Prostate gland (tissue), 2 donors: Measurements from ENCODE around the gene CTRB1. TPM values are rescaled to one million over a fixed set of nuclear protein-coding genes. Genes with fewer than 3 reads are reported as not detected.
A peak's percentile ranks its signal among the peaks of the same experiment; 100 is the strongest.
"Not testable (repeated sequence)": the region's sequence is repeated elsewhere in the genome, so short reads cannot be mapped to it uniquely, and the experiment has no call there.

Experiments
- DNase-seq: peaks from one replicate; pipeline ENCODE4 v3.0.0-alpha.2; 2019; ENCODE audit warnings: low spot score
- H3K27ac ChIP-seq, 2 donors: fragments of 200-600 bp; sonication (generic); 2 replicates each; pipeline ENCODE4 v1.5.1; 2017 to 2019
- H3K27me3 ChIP-seq: fragments of 200-600 bp; sonication (generic); replicated peaks from 2 replicates; pipeline ENCODE4 v1.5.1; 2019; ENCODE audit not compliant: insufficient read depth
- H3K36me3 ChIP-seq, 2 donors: fragments of 200-600 bp; sonication (generic); 1 replicate in 1 of 2; 2 replicates in 1 of 2; pipeline versions ENCODE4 v1.5.1 to v1.8.1; 2017 to 2019
- H3K4me1 ChIP-seq: fragments of 200-600 bp; sonication (generic); replicated peaks from 2 replicates; pipeline ENCODE4 v1.5.1; 2019
- H3K4me3 ChIP-seq, 2 donors: fragments of 200-600 bp; sonication (generic); 2 replicates each; pipeline ENCODE4 v1.5.1; 2017 to 2019
- H3K9me3 ChIP-seq: fragments of 200-600 bp; sonication (generic); 2 replicates; pipeline ENCODE4 v1.5.1; 2017
- CTCF ChIP-seq, 4 experiments: fragments of 200-600 bp in 2 of 4; fragments of 450-650 bp in 2 of 4; sonication (generic) in 2 of 4; IDR thresholded peaks; 1 replicate in 3 of 4; 2 replicates in 1 of 4; pipeline ENCODE4 v1.5.1; 2016 to 2019; ENCODE audit warnings: antibody characterized with exemption in 4 of 4, mild to moderate bottlenecking in 2 of 4, moderate library complexity in 2 of 4
- POLR2A ChIP-seq: fragments of 450-650 bp; IDR thresholded peaks from one replicate; pipeline ENCODE4 v1.6.1; 2016; ENCODE audit warnings: antibody characterized with exemption, mild to moderate bottlenecking
- POLR2AphosphoS5 ChIP-seq: sonication (generic); formaldehyde crosslinking; IDR thresholded peaks from one replicate; pipeline ENCODE4 v1.6.1; 2017; ENCODE audit warnings: antibody characterized with exemption
- WGBS: methylation state at CpG from one replicate; pipeline ENCODE4 v1.1.5; 2018; 5-methylcytosine and 5-hydroxymethylcytosine counted together
- intact Hi-C: fragments of 100-400 bp; cut with DNase I; formaldehyde crosslinking; loops from one replicate; pipeline ENCODE4 v1.14.2; 2022
- total RNA-seq, 2 donors: library from RNA; depleted of rRNA; stranded (reverse); fragments of >200 nt; gene quantifications; one replicate each; pipeline ENCODE4 v1.1.0, GENCODE V29; 2016

The CTRB1 gene
- total RNA-seq, 2 donors from 2014 or later = 7.0 TPM; not detected in 1

GRCh38 chr16:75238853-75239541, 20.2 kb downstream of the CTRB1 start:
- Histone ChIP-seq H3K4me1 (peaks cover 23% of the 10 kb centered on the region), H3K36me3 (peaks cover 5 to 19% of the 10 kb centered on the region in 2 donors)
- WGBS = 10% methylated on average over 10 of the region's 16 CpGs

GRCh38 chr16:75239542-75240122, 20.8 kb downstream of the CTRB1 start:
- H3K4me3 ChIP-seq = no peak overlapping the region
- no peak for DNase-seq
- peak overlapping the region; percentile 76 to 78 for H3K27ac ChIP-seq
- TF ChIP-seq POLR2AphosphoS5 (no peak), POLR2A (no peak)
- H3K9me3 ChIP-seq = no peaks in the 10 kb centered on the region
- intact Hi-C loops = loop anchor here (5.0 kb wide), 1 partner anchor 163 kb away; no protein-coding TSS in a partner anchor
- WGBS = 82% methylated on average over 17 of the region's 19 CpGs
- H3K27me3 ChIP-seq = no peaks in the 10 kb centered on the region
- H3K36me3 ChIP-seq = peaks cover 5 to 16% of the 10 kb centered on the region in 2 donors
- peaks cover 26% of the 10 kb centered on the region for H3K4me1 ChIP-seq

More at GRCh38 chr16:75238853-75239541, 20.2 kb downstream of the CTRB1 start:
- peak overlapping the region; percentile 76 to 78 for H3K27ac ChIP-seq
- no peaks in the 10 kb centered on the region for H3K27me3 ChIP-seq
- TF ChIP-seq POLR2A (no peak), CTCF (IDR thresholded peaks at IDR 0.05) (peak in 2 of 4 experiments; percentile 5 to 38)
- no peak for DNase-seq
- intact Hi-C loops = loop anchor here (5.0 kb wide), 1 partner anchor 163 kb away; no protein-coding TSS in a partner anchor
- H3K4me3 ChIP-seq = no peak overlapping the region
- no peaks in the 10 kb centered on the region for H3K9me3 ChIP-seq

- DNase-seq, H3K4me3 ChIP-seq, H3K9me3 ChIP-seq, H3K27me3 ChIP-seq, H3K36me3 ChIP-seq, intact Hi-C loops, H3K27ac ChIP-seq: not testable (repeated sequence)
- peaks cover 36% of the 10 kb centered on the region for H3K4me1 ChIP-seq
- 69% methylated on average over 7 of the region's 7 CpGs for WGBS
Measured at GRCh38 chr16:75240633-75241032, 21.8 kb downstream of the CTRB1 start.

GRCh38 chr16:75241412-75241811, 22.6 kb downstream of the CTRB1 start:
- TF ChIP-seq POLR2A (no peak), CTCF (IDR thresholded peaks at IDR 0.05) (no peak), POLR2AphosphoS5 (no peak)
- H3K27ac ChIP-seq = no peak overlapping the region
- no peak overlapping the region for H3K4me3 ChIP-seq
- intact Hi-C loops = no loop called here
- no peaks in the 10 kb centered on the region for H3K27me3 ChIP-seq
- H3K9me3 ChIP-seq = no peaks in the 10 kb centered on the region
- peaks cover 5 to 8% of the 10 kb centered on the region in 2 donors for H3K36me3 ChIP-seq
- H3K4me1 ChIP-seq = peaks cover 36% of the 10 kb centered on the region
- DNase-seq = no peak
- 72% methylated on average over 6 of the region's 8 CpGs for WGBS

GRCh38 chr16:75241955-75242354, 23.2 kb downstream of the CTRB1 start:
- 90% methylated on average over 13 of the region's 13 CpGs for WGBS
- intact Hi-C loops = no loop called here
- no peak for DNase-seq
- Histone ChIP-seq H3K4me1 (peaks cover 36% of the 10 kb centered on the region), H3K27me3 (no peaks in the 10 kb centered on the region), H3K9me3 (no peaks in the 10 kb centered on the region), H3K36me3 (peaks cover 1 to 8% of the 10 kb centered on the region in 2 donors), H3K27ac (no peak overlapping the region), H3K4me3 (no peak overlapping the region)
- no peak for TF ChIP-seq CTCF (IDR thresholded peaks at IDR 0.05)
- TF ChIP-seq POLR2A = no peak
- no peak for TF ChIP-seq POLR2AphosphoS5

- H3K4me3 ChIP-seq, H3K27ac ChIP-seq, H3K36me3 ChIP-seq, intact Hi-C loops, H3K9me3 ChIP-seq, DNase-seq, H3K27me3 ChIP-seq: not testable (repeated sequence)
- WGBS = 89% methylated on average over 27 of the region's 27 CpGs
- H3K4me1 ChIP-seq = peaks cover 36% of the 10 kb centered on the region
Measured at GRCh38 chr16:75242436-75243078, 23.8 kb downstream of the CTRB1 start.
